ENCODE results near the gene RAB4A. TPM values are rescaled to one million over a fixed set of nuclear protein-coding genes. Genes with fewer than 3 reads are reported as not detected.
A peak's percentile ranks its signal among the peaks of the same experiment; 100 is the strongest.

RAB4A gene
- total and polyA plus RNA-seq, 2 of the 13 experiments (the other 11 are each of a cell fraction or from before 2014, with no cell fraction given): 56.0 to 80.1 TPM

GRCh38 chr1:229273507-229274232 lies 2.8 kb downstream of the RAB4A start (continued):
- TF ChIP-seq ZNF513 (CRISPR knock-in tag; conservative IDR thresholded peaks at IDR 0.05): no peak
- TF ChIP-seq ZBTB8A (CRISPR knock-in tag; IDR thresholded peaks at IDR 0.05; ENCODE audit: borderline replicate concordance, low read depth): no peak
- TF ChIP-seq, protein P1, sequence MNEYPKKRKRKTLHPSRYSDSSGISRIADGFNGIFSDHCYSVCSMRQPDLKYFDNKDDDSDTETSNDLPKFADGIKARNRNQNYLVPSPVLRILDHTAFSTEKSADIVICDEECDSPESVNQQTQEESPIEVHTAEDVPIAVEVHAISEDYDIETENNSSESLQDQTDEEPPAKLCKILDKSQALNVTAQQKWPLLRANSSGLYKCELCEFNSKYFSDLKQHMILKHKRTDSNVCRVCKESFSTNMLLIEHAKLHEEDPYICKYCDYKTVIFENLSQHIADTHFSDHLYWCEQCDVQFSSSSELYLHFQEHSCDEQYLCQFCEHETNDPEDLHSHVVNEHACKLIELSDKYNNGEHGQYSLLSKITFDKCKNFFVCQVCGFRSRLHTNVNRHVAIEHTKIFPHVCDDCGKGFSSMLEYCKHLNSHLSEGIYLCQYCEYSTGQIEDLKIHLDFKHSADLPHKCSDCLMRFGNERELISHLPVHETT (CRISPR knock-in tag; conservative IDR thresholded peaks at IDR 0.05): peak; percentile 44; the same call in 1 of the 2 replicates
- no peak for TF ChIP-seq ATAD3A (CRISPR knock-in tag; IDR thresholded peaks at IDR 0.05)
- TF ChIP-seq, protein P2, sequence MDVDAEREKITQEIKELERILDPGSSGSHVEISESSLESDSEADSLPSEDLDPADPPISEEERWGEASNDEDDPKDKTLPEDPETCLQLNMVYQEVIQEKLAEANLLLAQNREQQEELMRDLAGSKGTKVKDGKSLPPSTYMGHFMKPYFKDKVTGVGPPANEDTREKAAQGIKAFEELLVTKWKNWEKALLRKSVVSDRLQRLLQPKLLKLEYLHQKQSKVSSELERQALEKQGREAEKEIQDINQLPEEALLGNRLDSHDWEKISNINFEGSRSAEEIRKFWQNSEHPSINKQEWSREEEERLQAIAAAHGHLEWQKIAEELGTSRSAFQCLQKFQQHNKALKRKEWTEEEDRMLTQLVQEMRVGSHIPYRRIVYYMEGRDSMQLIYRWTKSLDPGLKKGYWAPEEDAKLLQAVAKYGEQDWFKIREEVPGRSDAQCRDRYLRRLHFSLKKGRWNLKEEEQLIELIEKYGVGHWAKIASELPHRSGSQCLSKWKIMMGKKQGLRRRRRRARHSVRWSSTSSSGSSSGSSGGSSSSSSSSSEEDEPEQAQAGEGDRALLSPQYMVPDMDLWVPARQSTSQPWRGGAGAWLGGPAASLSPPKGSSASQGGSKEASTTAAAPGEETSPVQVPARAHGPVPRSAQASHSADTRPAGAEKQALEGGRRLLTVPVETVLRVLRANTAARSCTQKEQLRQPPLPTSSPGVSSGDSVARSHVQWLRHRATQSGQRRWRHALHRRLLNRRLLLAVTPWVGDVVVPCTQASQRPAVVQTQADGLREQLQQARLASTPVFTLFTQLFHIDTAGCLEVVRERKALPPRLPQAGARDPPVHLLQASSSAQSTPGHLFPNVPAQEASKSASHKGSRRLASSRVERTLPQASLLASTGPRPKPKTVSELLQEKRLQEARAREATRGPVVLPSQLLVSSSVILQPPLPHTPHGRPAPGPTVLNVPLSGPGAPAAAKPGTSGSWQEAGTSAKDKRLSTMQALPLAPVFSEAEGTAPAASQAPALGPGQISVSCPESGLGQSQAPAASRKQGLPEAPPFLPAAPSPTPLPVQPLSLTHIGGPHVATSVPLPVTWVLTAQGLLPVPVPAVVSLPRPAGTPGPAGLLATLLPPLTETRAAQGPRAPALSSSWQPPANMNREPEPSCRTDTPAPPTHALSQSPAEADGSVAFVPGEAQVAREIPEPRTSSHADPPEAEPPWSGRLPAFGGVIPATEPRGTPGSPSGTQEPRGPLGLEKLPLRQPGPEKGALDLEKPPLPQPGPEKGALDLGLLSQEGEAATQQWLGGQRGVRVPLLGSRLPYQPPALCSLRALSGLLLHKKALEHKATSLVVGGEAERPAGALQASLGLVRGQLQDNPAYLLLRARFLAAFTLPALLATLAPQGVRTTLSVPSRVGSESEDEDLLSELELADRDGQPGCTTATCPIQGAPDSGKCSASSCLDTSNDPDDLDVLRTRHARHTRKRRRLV (CRISPR knock-in tag; IDR thresholded peaks at IDR 0.05): no peak
- TF ChIP-seq ZNF503 (CRISPR knock-in tag; IDR thresholded peaks at IDR 0.05): peak; percentile 63; the same call in 1 of the 2 replicates
- TF ChIP-seq, protein P3, sequence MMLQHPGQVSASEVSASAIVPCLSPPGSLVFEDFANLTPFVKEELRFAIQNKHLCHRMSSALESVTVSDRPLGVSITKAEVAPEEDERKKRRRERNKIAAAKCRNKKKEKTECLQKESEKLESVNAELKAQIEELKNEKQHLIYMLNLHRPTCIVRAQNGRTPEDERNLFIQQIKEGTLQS (CRISPR knock-in tag; IDR thresholded peaks at IDR 0.05): no peak
- TF ChIP-seq PAWR (CRISPR knock-in tag; IDR thresholded peaks at IDR 0.05; ENCODE audit: borderline replicate concordance): no peak
- no peak for TF ChIP-seq SSRP1 (CRISPR knock-in tag; IDR thresholded peaks at IDR 0.05)
- no peak for TF ChIP-seq RELA (CRISPR knock-in tag; IDR thresholded peaks at IDR 0.05)
- TF ChIP-seq, protein P4, sequence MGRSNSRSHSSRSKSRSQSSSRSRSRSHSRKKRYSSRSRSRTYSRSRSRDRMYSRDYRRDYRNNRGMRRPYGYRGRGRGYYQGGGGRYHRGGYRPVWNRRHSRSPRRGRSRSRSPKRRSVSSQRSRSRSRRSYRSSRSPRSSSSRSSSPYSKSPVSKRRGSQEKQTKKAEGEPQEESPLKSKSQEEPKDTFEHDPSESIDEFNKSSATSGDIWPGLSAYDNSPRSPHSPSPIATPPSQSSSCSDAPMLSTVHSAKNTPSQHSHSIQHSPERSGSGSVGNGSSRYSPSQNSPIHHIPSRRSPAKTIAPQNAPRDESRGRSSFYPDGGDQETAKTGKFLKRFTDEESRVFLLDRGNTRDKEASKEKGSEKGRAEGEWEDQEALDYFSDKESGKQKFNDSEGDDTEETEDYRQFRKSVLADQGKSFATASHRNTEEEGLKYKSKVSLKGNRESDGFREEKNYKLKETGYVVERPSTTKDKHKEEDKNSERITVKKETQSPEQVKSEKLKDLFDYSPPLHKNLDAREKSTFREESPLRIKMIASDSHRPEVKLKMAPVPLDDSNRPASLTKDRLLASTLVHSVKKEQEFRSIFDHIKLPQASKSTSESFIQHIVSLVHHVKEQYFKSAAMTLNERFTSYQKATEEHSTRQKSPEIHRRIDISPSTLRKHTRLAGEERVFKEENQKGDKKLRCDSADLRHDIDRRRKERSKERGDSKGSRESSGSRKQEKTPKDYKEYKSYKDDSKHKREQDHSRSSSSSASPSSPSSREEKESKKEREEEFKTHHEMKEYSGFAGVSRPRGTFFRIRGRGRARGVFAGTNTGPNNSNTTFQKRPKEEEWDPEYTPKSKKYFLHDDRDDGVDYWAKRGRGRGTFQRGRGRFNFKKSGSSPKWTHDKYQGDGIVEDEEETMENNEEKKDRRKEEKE (IDR thresholded peaks at IDR 0.05): no peak
- TF ChIP-seq, protein P5, sequence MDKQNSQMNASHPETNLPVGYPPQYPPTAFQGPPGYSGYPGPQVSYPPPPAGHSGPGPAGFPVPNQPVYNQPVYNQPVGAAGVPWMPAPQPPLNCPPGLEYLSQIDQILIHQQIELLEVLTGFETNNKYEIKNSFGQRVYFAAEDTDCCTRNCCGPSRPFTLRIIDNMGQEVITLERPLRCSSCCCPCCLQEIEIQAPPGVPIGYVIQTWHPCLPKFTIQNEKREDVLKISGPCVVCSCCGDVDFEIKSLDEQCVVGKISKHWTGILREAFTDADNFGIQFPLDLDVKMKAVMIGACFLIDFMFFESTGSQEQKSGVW (CRISPR knock-in tag; IDR thresholded peaks at IDR 0.05; ENCODE audit: borderline replicate concordance): 0 out of 2 replicates have a peak, but pooled peaks have one; percentile 39
- no peak for TF ChIP-seq KDM4B (CRISPR knock-in tag; IDR thresholded peaks at IDR 0.05)
- peak; percentile 87 for TF ChIP-seq FOXA1 (IDR thresholded peaks at IDR 0.05)
- TF ChIP-seq FOXA1 (CRISPR knock-in tag; IDR thresholded peaks at IDR 0.05): peak; percentile 87

Measured in HepG2 (cell line).